ENCODE data around the gene CYB5D1. TPM values are rescaled to one million over a fixed set of nuclear protein-coding genes. Genes with fewer than 3 reads are reported as not detected.

CYB5D1 gene
- total RNA-seq, 1 experiment from 2014 or later, result 18.0 TPM

- H3K4ac ChIP-seq (ENCODE audit: low read depth, low read length), result no peak overlapping the region
- Mint-ChIP-seq H3K4me1 (peaks cover 9 to 29% of the 10 kb centered on the region in 2 experiments), H3K4me3 (no peak overlapping the region), H3K9me3 (no peaks in the 10 kb centered on the region), H3K27ac (no peak overlapping the region), H3K36me3 (ENCODE audit: insufficient read depth in 1 of 3, low read depth in 3 of 3) (peaks cover 2 to 45% (median 40%) of the 10 kb centered on the region in 3 experiments; a peak in 6 of 7 replicates), H3K27me3 (ENCODE audit: low read depth) (peaks cover 9% of the 10 kb centered on the region)
- peaks cover 16% of the 10 kb centered on the region for H3K23me2 ChIP-seq (ENCODE audit: insufficient read length, low read depth, low read length, poor library complexity, severe bottlenecking)
- H3K14ac ChIP-seq (ENCODE audit: insufficient read depth, low read length), result no peak overlapping the region
- DNase-seq, result no peak
- no peaks in the 10 kb centered on the region for H3K79me1 ChIP-seq (ENCODE audit: insufficient read depth, low read depth, low read length, poor library complexity, severe bottlenecking)
- H4K91ac ChIP-seq (ENCODE audit: insufficient read length, low read depth, low read length), result no peak overlapping the region
- no peak overlapping the region for H3K4me2 ChIP-seq (ENCODE audit: insufficient read depth, insufficient read length, low read length)
- H4K5ac ChIP-seq (ENCODE audit: insufficient read length, low read depth, low read length), result no peak overlapping the region
- no peak overlapping the region for H3K9ac ChIP-seq (ENCODE audit: extremely low read depth, insufficient read length, low read length)
- H2AFZ ChIP-seq (ENCODE audit: low read length), result no peak overlapping the region
- no peak overlapping the region for H2BK12ac ChIP-seq (ENCODE audit: insufficient read length, low read depth, low read length)
- no peak overlapping the region for H3K23ac ChIP-seq (ENCODE audit: insufficient read length, low read depth, low read length)
- H3K4me1 ChIP-seq (ENCODE audit: insufficient read depth, low read length), result no peaks in the 10 kb centered on the region; the same call in 1 of the 2 replicates
- no peaks in the 10 kb centered on the region for H3K79me2 ChIP-seq (ENCODE audit: insufficient read depth, low read length)
- H3K56ac ChIP-seq (ENCODE audit: insufficient read length, low read depth, low read length), result no peak overlapping the region
- H2BK120ac ChIP-seq (ENCODE audit: low read depth, low read length, poor library complexity, severe bottlenecking), result no peak overlapping the region
- H3K27me3 ChIP-seq (ENCODE audit: insufficient read depth, low read length), result peaks cover 15% of the 10 kb centered on the region; the same call in 1 of the 2 replicates
- H3K9me3 ChIP-seq (ENCODE audit: control insufficient read depth, low read depth, low read length), result no peaks in the 10 kb centered on the region
- H4K20me1 ChIP-seq (ENCODE audit: control insufficient read depth, insufficient read depth, insufficient read length), result no peaks in the 10 kb centered on the region
- H4K8ac ChIP-seq (replicated peaks; ENCODE audit: insufficient read length, low read depth, low read length), result no peak overlapping the region
- H3K18ac ChIP-seq (ENCODE audit: insufficient read length, low read depth, low read length), result no peak overlapping the region
- H2BK15ac ChIP-seq (ENCODE audit: low read depth, low read length), result no peak overlapping the region
- no peak overlapping the region for H2BK20ac ChIP-seq (ENCODE audit: low read depth, low read length, poor library complexity, severe bottlenecking)
- no CpG with 5 or more reads among the region's 21 CpGs for WGBS (ENCODE audit: extremely low coverage, insufficient read length, low lambda C conversion rate)
- no peak overlapping the region for H3T11ph ChIP-seq (ENCODE audit: low read length)
- no peak for TF ChIP-seq CTCF (conservative IDR thresholded peaks at IDR 0.05)
- H2BK5ac ChIP-seq (ENCODE audit: insufficient read length, low read length), result no peak overlapping the region
- H2AK5ac ChIP-seq (ENCODE audit: insufficient read length, low read length), result no peak overlapping the region
- H3K27ac ChIP-seq (ENCODE audit: insufficient read length, low read depth, low read length), result no peak overlapping the region
Observed at GRCh38 chr17:7848739-7849129, 9.1 kb upstream of the CYB5D1 start.
